ENCODE results near the gene SLC37A1. TPM values are rescaled to one million over a fixed set of nuclear protein-coding genes. Genes with fewer than 3 reads are reported as not detected.

Gene SLC37A1
- total and polyA plus RNA-seq, 8 donors: 4.7 to 14.3 (median 7.9) TPM

DNA sequence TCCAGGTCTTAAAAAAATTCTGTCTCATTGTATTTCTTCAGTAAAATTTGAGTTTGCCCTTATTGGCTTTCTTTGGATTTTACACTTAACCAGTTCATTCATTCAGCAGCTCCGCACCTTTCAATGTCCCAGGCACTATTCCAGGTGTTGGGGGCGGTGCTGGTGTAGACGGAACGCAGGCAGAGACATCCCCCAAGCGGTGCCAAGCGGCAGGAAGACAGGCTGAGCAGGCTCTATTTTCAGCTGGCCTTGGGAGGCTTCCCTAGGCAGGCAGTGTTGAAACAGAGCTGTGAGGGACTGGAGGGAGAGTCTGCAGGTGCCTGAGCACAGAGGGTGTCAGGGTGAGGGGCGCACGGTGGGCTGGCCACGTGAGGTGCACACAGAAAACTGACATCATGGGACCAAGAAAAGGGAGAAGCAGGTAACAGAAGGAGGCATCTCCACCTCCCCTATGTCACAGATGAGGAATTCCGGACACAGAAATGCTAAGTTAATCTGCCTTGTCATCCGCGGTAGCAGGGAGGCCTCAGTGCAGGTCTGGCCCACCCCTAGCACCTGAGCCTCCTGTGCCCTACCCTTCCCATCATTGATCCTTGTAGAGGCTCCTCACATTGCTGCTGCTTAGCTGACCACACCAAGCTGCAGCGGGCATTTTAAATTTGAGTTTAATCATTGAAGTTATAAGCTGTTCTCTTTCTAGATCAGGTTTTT, 40.8 kb downstream of the SLC37A1 start:
- TF ChIP-seq, protein P1, sequence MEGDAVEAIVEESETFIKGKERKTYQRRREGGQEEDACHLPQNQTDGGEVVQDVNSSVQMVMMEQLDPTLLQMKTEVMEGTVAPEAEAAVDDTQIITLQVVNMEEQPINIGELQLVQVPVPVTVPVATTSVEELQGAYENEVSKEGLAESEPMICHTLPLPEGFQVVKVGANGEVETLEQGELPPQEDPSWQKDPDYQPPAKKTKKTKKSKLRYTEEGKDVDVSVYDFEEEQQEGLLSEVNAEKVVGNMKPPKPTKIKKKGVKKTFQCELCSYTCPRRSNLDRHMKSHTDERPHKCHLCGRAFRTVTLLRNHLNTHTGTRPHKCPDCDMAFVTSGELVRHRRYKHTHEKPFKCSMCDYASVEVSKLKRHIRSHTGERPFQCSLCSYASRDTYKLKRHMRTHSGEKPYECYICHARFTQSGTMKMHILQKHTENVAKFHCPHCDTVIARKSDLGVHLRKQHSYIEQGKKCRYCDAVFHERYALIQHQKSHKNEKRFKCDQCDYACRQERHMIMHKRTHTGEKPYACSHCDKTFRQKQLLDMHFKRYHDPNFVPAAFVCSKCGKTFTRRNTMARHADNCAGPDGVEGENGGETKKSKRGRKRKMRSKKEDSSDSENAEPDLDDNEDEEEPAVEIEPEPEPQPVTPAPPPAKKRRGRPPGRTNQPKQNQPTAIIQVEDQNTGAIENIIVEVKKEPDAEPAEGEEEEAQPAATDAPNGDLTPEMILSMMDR (IDR thresholded peaks at IDR 0.05): no peak
- 84 to 86% methylated on average over 13 of the region's 13 CpGs for WGBS, 2 donors
- no peak overlapping the region for H3K27ac ChIP-seq
- DNase-seq: no peak
- no peak for FAIRE-seq
- peak in 2 of 4 donors; percentile 41 to 43 for ATAC-seq
- intact Hi-C loops (cut with DNase I): no loop called here
- no peak overlapping the region for H3K4me3 ChIP-seq
- H3K27me3 ChIP-seq: no peaks in the 10 kb centered on the region
- no peaks in the 10 kb centered on the region for H3K4me1 ChIP-seq
- peaks cover 0 to 8% (median 0%) of the 10 kb centered on the region in 3 donors for H3K36me3 ChIP-seq
- H3K9me3 ChIP-seq: no peaks in the 10 kb centered on the region

GRCh38 chr21:42555756-42556438, 42.2 kb downstream of the SLC37A1 start:
- WGBS, 2 donors: 92 to 95% methylated on average over 28 of the region's 28 CpGs
- peaks cover 0 to 10% (median 0%) of the 10 kb centered on the region in 3 donors for H3K36me3 ChIP-seq
- DNase-seq: peak in 1 of 6 donors; percentile 35
- no peak overlapping the region for H3K4me3 ChIP-seq
- FAIRE-seq: no peak
- ATAC-seq: no peak
- TF ChIP-seq, protein P1 (IDR thresholded peaks at IDR 0.05): no peak
- no peak overlapping the region for H3K27ac ChIP-seq
- no peaks in the 10 kb centered on the region for H3K9me3 ChIP-seq
- no peaks in the 10 kb centered on the region for H3K27me3 ChIP-seq
- intact Hi-C loops (cut with DNase I): no loop called here
- H3K4me1 ChIP-seq: no peaks in the 10 kb centered on the region

DNA sequence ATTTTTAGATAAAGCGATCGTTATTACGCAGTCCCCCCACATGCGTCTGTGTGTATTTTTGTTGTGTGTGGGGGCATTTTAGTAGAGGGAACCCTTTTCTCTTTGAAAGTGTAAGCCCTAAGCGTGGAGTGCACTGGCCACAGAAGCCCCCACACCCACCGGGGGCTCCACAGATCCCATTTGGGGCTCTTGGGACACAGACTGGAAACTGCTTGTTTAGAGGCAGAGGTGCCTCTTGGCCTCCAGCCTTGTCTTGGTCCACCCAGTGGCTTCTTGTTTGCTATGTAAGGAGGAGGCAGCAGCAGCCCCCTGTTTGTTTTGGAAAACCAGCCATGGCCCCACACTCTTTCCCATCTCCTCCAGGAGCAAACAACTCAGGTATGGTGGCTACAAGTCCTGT, 42.8 kb downstream of the SLC37A1 start:
- no peaks in the 10 kb centered on the region for H3K27me3 ChIP-seq
- TF ChIP-seq, protein P1 (IDR thresholded peaks at IDR 0.05): no peak
- H3K27ac ChIP-seq: no peak overlapping the region
- peaks cover 0 to 16% (median 0%) of the 10 kb centered on the region in 3 donors for H3K36me3 ChIP-seq
- H3K4me1 ChIP-seq: no peaks in the 10 kb centered on the region
- ATAC-seq (no peak), DNase-seq (peak in 1 of 6 donors; percentile 27), FAIRE-seq (no peak)
- intact Hi-C loops (cut with DNase I): no loop called here
- WGBS, 2 donors: 92 to 95% methylated on average over 6 of the region's 6 CpGs
- no peak overlapping the region for H3K4me3 ChIP-seq
- H3K9me3 ChIP-seq: no peaks in the 10 kb centered on the region

GRCh38 chr21:42556960-42557359, 43.3 kb downstream of the SLC37A1 start:
- Histone ChIP-seq H3K36me3 (peaks cover 0 to 21% (median 0%) of the 10 kb centered on the region in 3 donors), H3K4me3 (no peak overlapping the region), H3K9me3 (no peaks in the 10 kb centered on the region), H3K27me3 (no peaks in the 10 kb centered on the region), H3K4me1 (no peaks in the 10 kb centered on the region), H3K27ac (no peak overlapping the region)
- FAIRE-seq: no peak
- TF ChIP-seq, protein P1 (IDR thresholded peaks at IDR 0.05): no peak
- WGBS, 2 donors: 86 to 89% methylated on average over 14 of the region's 14 CpGs
- no peak for ATAC-seq
- intact Hi-C loops (cut with DNase I): no loop called here
- peak in 2 of 6 donors; percentile 23 to 29 for DNase-seq

GRCh38 chr21:42557420-42557819, 43.8 kb downstream of the SLC37A1 start:
- H3K27ac ChIP-seq: no peak overlapping the region
- FAIRE-seq: no peak
- intact Hi-C loops (cut with DNase I): no loop called here
- H3K36me3 ChIP-seq: peaks cover 0 to 22% (median 0%) of the 10 kb centered on the region in 3 donors
- no peak overlapping the region for H3K4me3 ChIP-seq
- WGBS, 2 donors: 94 to 95% methylated on average over 10 of the region's 10 CpGs
- no peaks in the 10 kb centered on the region for H3K9me3 ChIP-seq
- TF ChIP-seq, protein P1 (IDR thresholded peaks at IDR 0.05): no peak
- H3K4me1 ChIP-seq: no peaks in the 10 kb centered on the region
- no peaks in the 10 kb centered on the region for H3K27me3 ChIP-seq
- DNase-seq: peak in 2 of 6 donors; percentile 27 to 33
- no peak for ATAC-seq
